Hypothalamus (tissue), 51 donors: ENCODE data around the gene ISOC2.
A peak's percentile ranks its signal among the peaks of the same experiment; 100 is the strongest.
"Not testable (repeated sequence)": the region's sequence is repeated elsewhere in the genome, so short reads cannot be mapped to it uniquely, and the experiment has no call there.

Source experiments
- DNase-seq, 51 donors: peaks; one replicate each; lab custom pipeline; 2025; lab: John Stamatoyannopoulos, UW

Gene ISOC2

GRCh38 chr19:55461259-55461973, at the start of gene ISOC2:
Gene ISOC2 (minus strand): TSS chr19:55461642. CDS start chr19:55456486, 5,156 bp downstream.
- peak; percentile 84 to 100 (median 99) for DNase-seq

GRCh38 chr19:55508120-55508519, 46.7 kb upstream of the ISOC2 start:
- no peak for DNase-seq

- no peak for DNase-seq
Observed at GRCh38 chr19:55504981-55505380, 43.5 kb upstream of the ISOC2 start.

GRCh38 chr19:55504252-55504603, 42.8 kb upstream of the ISOC2 start:
- no peak for DNase-seq

- DNase-seq = peak; percentile 77 to 99 (median 92)
Observed at GRCh38 chr19:55503502-55504251, 42.2 kb upstream of the ISOC2 start.

GRCh38 chr19:55503157-55503501, 41.7 kb upstream of the ISOC2 start:
- no peak for DNase-seq

GRCh38 chr19:55502197-55502952, 40.9 kb upstream of the ISOC2 start:
- DNase-seq = no peak

- no peak for DNase-seq
Observed at GRCh38 chr19:55500368-55500952, 39.0 kb upstream of the ISOC2 start.

- no peak for DNase-seq
Observed at GRCh38 chr19:55498246-55498840, 36.9 kb upstream of the ISOC2 start.

- no peak for DNase-seq
Observed at GRCh38 chr19:55497763-55498162, 36.3 kb upstream of the ISOC2 start.

- DNase-seq = not testable (repeated sequence)
Observed at GRCh38 chr19:55496820-55497219, 35.4 kb upstream of the ISOC2 start.

GRCh38 chr19:55495646-55496349, 34.4 kb upstream of the ISOC2 start:
- no peak for DNase-seq

GRCh38 chr19:55494172-55494761, 32.8 kb upstream of the ISOC2 start:
- no peak for DNase-seq

- no peak for DNase-seq
Observed at GRCh38 chr19:55493645-55494171, 32.3 kb upstream of the ISOC2 start.

GRCh38 chr19:55493052-55493644, 31.7 kb upstream of the ISOC2 start:
- DNase-seq = no peak

- peak in 2 of 51 donors; percentile 7 to 18 for DNase-seq
Observed at GRCh38 chr19:55492362-55492944, 31.0 kb upstream of the ISOC2 start.

- DNase-seq = no peak
Observed at GRCh38 chr19:55491546-55492360, 30.3 kb upstream of the ISOC2 start.
